ENCODE data around the gene CUX1. TPM values are rescaled to one million over a fixed set of nuclear protein-coding genes. Genes with fewer than 3 reads are reported as not detected.

CUX1 gene
- total and polyA plus RNA-seq, 10 of the 15 experiments (the other 5 are each of a cell fraction or from before 2014, with no cell fraction given) = 6.1 to 48.6 (median 25.9) TPM

DNA sequence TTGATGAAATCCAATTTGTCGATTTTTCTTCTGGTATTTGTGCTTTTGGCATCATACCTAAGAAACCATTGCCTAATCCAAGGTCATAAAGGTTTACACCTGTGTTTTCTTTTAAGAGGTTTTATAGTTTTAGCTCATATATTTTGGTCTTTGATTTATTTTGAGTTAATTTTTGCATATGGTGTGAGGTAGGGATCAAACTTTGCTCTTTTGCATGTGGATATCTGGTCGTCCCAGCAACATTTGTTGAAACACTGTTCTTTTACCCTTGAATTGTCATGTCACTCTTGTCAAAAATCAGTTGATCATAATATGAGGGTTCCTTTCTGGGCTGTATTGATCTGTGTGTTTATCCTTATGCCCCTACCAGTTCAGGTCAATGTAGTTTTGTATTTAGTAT is 236.7 kb downstream of the CUX1 start:
- H3K4me3 ChIP-seq = no peak overlapping the region
- H4K20me1 ChIP-seq (ENCODE audit: control insufficient read depth, insufficient read depth) = no peaks in the 10 kb centered on the region
- in situ Hi-C loops (cut with MboI) = no loop called here
- intact Hi-C loops (cut with micrococcal nuclease; ENCODE audit: unreplicated experiment) = no loop called here
- FAIRE-seq = no peak
- DNase-seq (ENCODE audit: low read depth, low spot score) = no peak
- no TSS peak for BruUV-seq (replicated peaks)
- peaks cover 15% of the 10 kb centered on the region; the same call in 2 of the 3 replicates for H3K9me3 ChIP-seq (replicated peaks; ENCODE audit: control insufficient read depth, insufficient read depth, low read length)
- ChIA-PET CTCF (interaction anchor here (0.6 kb wide), 1 partner anchor 8 kb away, joined by 3 read pairs; no protein-coding TSS in a partner anchor), RAD21 (ENCODE audit: unreplicated experiment) (interaction anchor here (1.3 to 2.4 kb wide), 2 partner anchors 64 to 197 kb away, joined by 3 to 19 read pairs; no protein-coding TSS in a partner anchor), SMC1A (ENCODE audit: uncharacterized antibody, unreplicated experiment) (interaction anchor here (0.6 to 2.3 kb wide), 4 partner anchors 17 to 191 kb away, joined by 3 to 6 read pairs (median 3); no protein-coding TSS in a partner anchor), POLR2A (no interaction called here)
- H3K79me2 ChIP-seq (ENCODE audit: control insufficient read depth, insufficient read depth, low read length) = no peaks in the 10 kb centered on the region; the same call in 1 of the 2 replicates
- no peak overlapping the region for H3K9ac ChIP-seq (ENCODE audit: control insufficient read depth, insufficient read depth, low read length)
- 80% methylated on average over 2 of the region's 2 CpGs for WGBS (ENCODE audit: insufficient coverage, insufficient replicate concordance, low lambda C conversion rate, missing lambda C conversion rate)
- TF ChIP-seq PAX5 (IDR thresholded peaks at IDR 0.05; ENCODE audit: borderline replicate concordance, low read depth, low read length) = no peak
- TF ChIP-seq, protein P1, sequence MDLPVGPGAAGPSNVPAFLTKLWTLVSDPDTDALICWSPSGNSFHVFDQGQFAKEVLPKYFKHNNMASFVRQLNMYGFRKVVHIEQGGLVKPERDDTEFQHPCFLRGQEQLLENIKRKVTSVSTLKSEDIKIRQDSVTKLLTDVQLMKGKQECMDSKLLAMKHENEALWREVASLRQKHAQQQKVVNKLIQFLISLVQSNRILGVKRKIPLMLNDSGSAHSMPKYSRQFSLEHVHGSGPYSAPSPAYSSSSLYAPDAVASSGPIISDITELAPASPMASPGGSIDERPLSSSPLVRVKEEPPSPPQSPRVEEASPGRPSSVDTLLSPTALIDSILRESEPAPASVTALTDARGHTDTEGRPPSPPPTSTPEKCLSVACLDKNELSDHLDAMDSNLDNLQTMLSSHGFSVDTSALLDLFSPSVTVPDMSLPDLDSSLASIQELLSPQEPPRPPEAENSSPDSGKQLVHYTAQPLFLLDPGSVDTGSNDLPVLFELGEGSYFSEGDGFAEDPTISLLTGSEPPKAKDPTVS (IDR thresholded peaks at IDR 0.05; ENCODE audit: low read depth, low read length) = no peak
- no peak for TF ChIP-seq IKZF1 (conservative IDR thresholded peaks at IDR 0.05)
- TF ChIP-seq PML (IDR thresholded peaks at IDR 0.05; ENCODE audit: low read length) = no peak
- TF ChIP-seq, protein P2, sequence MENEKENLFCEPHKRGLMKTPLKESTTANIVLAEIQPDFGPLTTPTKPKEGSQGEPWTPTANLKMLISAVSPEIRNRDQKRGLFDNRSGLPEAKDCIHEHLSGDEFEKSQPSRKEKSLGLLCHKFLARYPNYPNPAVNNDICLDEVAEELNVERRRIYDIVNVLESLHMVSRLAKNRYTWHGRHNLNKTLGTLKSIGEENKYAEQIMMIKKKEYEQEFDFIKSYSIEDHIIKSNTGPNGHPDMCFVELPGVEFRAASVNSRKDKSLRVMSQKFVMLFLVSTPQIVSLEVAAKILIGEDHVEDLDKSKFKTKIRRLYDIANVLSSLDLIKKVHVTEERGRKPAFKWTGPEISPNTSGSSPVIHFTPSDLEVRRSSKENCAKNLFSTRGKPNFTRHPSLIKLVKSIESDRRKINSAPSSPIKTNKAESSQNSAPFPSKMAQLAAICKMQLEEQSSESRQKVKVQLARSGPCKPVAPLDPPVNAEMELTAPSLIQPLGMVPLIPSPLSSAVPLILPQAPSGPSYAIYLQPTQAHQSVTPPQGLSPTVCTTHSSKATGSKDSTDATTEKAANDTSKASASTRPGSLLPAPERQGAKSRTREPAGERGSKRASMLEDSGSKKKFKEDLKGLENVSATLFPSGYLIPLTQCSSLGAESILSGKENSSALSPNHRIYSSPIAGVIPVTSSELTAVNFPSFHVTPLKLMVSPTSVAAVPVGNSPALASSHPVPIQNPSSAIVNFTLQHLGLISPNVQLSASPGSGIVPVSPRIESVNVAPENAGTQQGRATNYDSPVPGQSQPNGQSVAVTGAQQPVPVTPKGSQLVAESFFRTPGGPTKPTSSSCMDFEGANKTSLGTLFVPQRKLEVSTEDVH (IDR thresholded peaks at IDR 0.05; ENCODE audit: low read depth, partially characterized antibody) = no peak
- no peak for TF ChIP-seq ZNF622 (IDR thresholded peaks at IDR 0.05)
- no peak for TF ChIP-seq SIN3A (IDR thresholded peaks at IDR 0.05; ENCODE audit: low read depth, low read length)
- no peak for TF ChIP-seq SUPT20H (IDR thresholded peaks at IDR 0.05; ENCODE audit: borderline replicate concordance, control insufficient read depth, low read depth, low read length)
- no peak for TF ChIP-seq KDM1A (IDR thresholded peaks at IDR 0.05; ENCODE audit: borderline replicate concordance)
- TF ChIP-seq, protein P3, sequence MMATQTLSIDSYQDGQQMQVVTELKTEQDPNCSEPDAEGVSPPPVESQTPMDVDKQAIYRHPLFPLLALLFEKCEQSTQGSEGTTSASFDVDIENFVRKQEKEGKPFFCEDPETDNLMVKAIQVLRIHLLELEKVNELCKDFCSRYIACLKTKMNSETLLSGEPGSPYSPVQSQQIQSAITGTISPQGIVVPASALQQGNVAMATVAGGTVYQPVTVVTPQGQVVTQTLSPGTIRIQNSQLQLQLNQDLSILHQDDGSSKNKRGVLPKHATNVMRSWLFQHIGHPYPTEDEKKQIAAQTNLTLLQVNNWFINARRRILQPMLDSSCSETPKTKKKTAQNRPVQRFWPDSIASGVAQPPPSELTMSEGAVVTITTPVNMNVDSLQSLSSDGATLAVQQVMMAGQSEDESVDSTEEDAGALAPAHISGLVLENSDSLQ (IDR thresholded peaks at IDR 0.05) = no peak
- no peak for TF ChIP-seq RBBP5 (conservative IDR thresholded peaks at IDR 0.05)
- TF ChIP-seq NR2C1 (IDR thresholded peaks at IDR 0.05) = no peak
- no peak overlapping the region for H3K27ac ChIP-seq (ENCODE audit: control insufficient read depth, insufficient read depth)
- H3K36me3 ChIP-seq (ENCODE audit: control insufficient read depth in 2 of 2, insufficient read depth in 2 of 2, low read length in 1 of 2) = no peaks in the 10 kb centered on the region; a peak in 1 of 4 replicates
- H3K27me3 ChIP-seq (replicated peaks in 1 of 2; ENCODE audit: control insufficient read depth in 2 of 2, insufficient read depth in 2 of 2, low read length in 1 of 2) = no peaks in the 10 kb centered on the region
- no peak overlapping the region for H2AFZ ChIP-seq (ENCODE audit: control insufficient read depth, low read depth, low read length)
- H3K4me2 ChIP-seq (ENCODE audit: control insufficient read depth, insufficient read depth) = no peak overlapping the region
- peaks cover 15% of the 10 kb centered on the region for H3K4me1 ChIP-seq (ENCODE audit: control insufficient read depth, insufficient read depth, low read length)
- no peak for ATAC-seq
